K562 (cell line): ENCODE measurements around the gene CNTN4. TPM values are rescaled to one million over a fixed set of nuclear protein-coding genes. Genes with fewer than 3 reads are reported as not detected.

Experiments used
- ATAC-seq: fragments of 200-7000 bp; cut with Tn5 transposase; 3 replicates; pipeline ENCODE4 v1.9.1; 2020; ENCODE audit warnings: moderate library complexity
- BruUV-seq: library from RNA; stranded (reverse); fragments of 400-500 nt; replicated peaks from 2 replicates; lab custom pipeline; 2021; lab: Mats Ljungman, UMichigan
- CTCF ChIA-PET: fragments of 300-600 bp; formaldehyde crosslinking; extraction: SDS; loops from one replicate; lab custom pipeline; 2021; ENCODE audit warnings: low intra/inter-chr PET ratio; lab: Yijun Ruan, JAX
- POLR2A ChIA-PET: fragments of 300-600, 350-650 bp; sonication (Branson Sonifier 250); formaldehyde crosslinking; extraction: SDS; loops from one replicate; lab custom pipeline; 2021; ENCODE audit warnings: antibody characterized with exemption, inconsistent platforms; lab: Yijun Ruan, JAX
- DNase-seq, 4 experiments: peaks; one replicate each; pipeline versions ENCODE4 v3.0.0 to v3.0.0-alpha.2; 2011 to 2018; ENCODE audit warnings: low spot score in 3 of 4, mixed read lengths in 3 of 4; ENCODE audit errors: extremely low read depth in 1 of 4
- FAIRE-seq: peaks from 2 replicates; lab custom pipeline; 2011; peaks lifted over from hg19 to GRCh38; lab: Jason Lieb, UNC
- H2AFZ ChIP-seq: 2 replicates; pipeline ENCODE4 v1.6.0; 2011; ENCODE audit warnings: low read depth, low read length, control low read depth, inconsistent platforms
- H3K27ac ChIP-seq: fragments of 200-600 bp; 3 replicates; pipeline ENCODE4 v1.8.0; 2011; ENCODE audit warnings: low read depth, mild to moderate bottlenecking, control low read depth, inconsistent platforms, low read length, moderate library complexity, mixed read lengths; ENCODE audit errors: extremely low read depth
- H3K27me3 ChIP-seq, 2 experiments: fragments of 300-600 bp in 1 of 2; 2 replicates in 1 of 2; 3 replicates in 1 of 2; pipeline versions ENCODE4 v1.6.0 to v1.8.0; 2011; ENCODE audit warnings: inconsistent platforms in 2 of 2, low read length in 2 of 2, mild to moderate bottlenecking in 1 of 2, mixed read lengths in 1 of 2, moderate library complexity in 1 of 2; ENCODE audit not compliant: control insufficient read depth in 2 of 2, insufficient read depth in 2 of 2
- H3K36me3 ChIP-seq: fragments of 300-600 bp; 3 replicates; pipeline ENCODE4 v1.8.0; 2011; ENCODE audit warnings: mild to moderate bottlenecking, low read length, inconsistent platforms; ENCODE audit not compliant: control insufficient read depth, insufficient read depth
- H3K4me1 ChIP-seq, 2 experiments: fragments of 200-600 bp in 1 of 2; replicated peaks in 1 of 2; 2 replicates in 1 of 2; 3 replicates in 1 of 2; pipeline versions ENCODE4 v1.5.1 to v1.8.0; 2011; ENCODE audit warnings: inconsistent platforms in 2 of 2, low read length in 2 of 2, mild to moderate bottlenecking in 1 of 2, mixed read lengths in 1 of 2, moderate library complexity in 1 of 2; ENCODE audit not compliant: control insufficient read depth in 2 of 2, insufficient read depth in 2 of 2
- H3K4me2 ChIP-seq: 2 replicates; pipeline ENCODE4 v1.6.1; 2011; ENCODE audit warnings: low read length, control low read depth, inconsistent platforms, mixed read lengths; ENCODE audit not compliant: insufficient read depth
- H3K4me3 ChIP-seq: fragments of 200-600 bp; sonication (generic), shearing (Covaris generic); 2 replicates; pipeline ENCODE4 v1.5.1; 2016; ENCODE audit warnings: control low read depth, inconsistent platforms
- H3K79me2 ChIP-seq: fragments of 200-600 bp; 3 replicates; pipeline ENCODE4 v1.8.0; 2011; ENCODE audit warnings: low read length, inconsistent platforms; ENCODE audit not compliant: control insufficient read depth, insufficient read depth
- H3K9ac ChIP-seq, 2 experiments: 2 replicates each; pipeline versions ENCODE4 v1.6.0 to v1.6.1; 2011; ENCODE audit warnings: low read depth in 2 of 2, low read length in 2 of 2, control low read depth in 1 of 2, inconsistent platforms in 1 of 2, mild to moderate bottlenecking in 1 of 2, mixed read lengths in 1 of 2; ENCODE audit not compliant: insufficient read depth in 1 of 2
- H3K9me1 ChIP-seq: one replicate; pipeline ENCODE4 v1.6.0; 2011; ENCODE audit warnings: inconsistent platforms, mild to moderate bottlenecking, low read length, moderate library complexity; ENCODE audit not compliant: control insufficient read depth, insufficient read depth
- H3K9me3 ChIP-seq: replicated peaks from 2 replicates; pipeline ENCODE4 v1.5.1; 2011; ENCODE audit warnings: low read depth, low read length, inconsistent platforms; ENCODE audit not compliant: control insufficient read depth, insufficient read depth
- H4K20me1 ChIP-seq: replicated peaks from 2 replicates; pipeline ENCODE4 v1.6.1; 2011; ENCODE audit warnings: low read length, inconsistent platforms, mixed read lengths; ENCODE audit not compliant: control insufficient read depth, insufficient read depth
- BMI1 ChIP-seq: fragments of 150-350 bp; IDR thresholded peaks from 2 replicates; pipeline ENCODE4 v1.6.1; 2014; ENCODE audit warnings: low read length
- CBX5 ChIP-seq: IDR thresholded peaks from 2 replicates; pipeline ENCODE4 v1.6.1; 2014; ENCODE audit warnings: low read depth, borderline replicate concordance
- DPF2 ChIP-seq: fragments of 450-650 bp; IDR thresholded peaks from 2 replicates; pipeline ENCODE4 v1.6.1; 2016
- KLF10 ChIP-seq: fragments of 250-450 bp; sonication (Bioruptor Pico); IDR thresholded peaks from 2 replicates; pipeline ENCODE4 v1.6.1; 2021; ENCODE audit warnings: matching md5 sums
- LARP7 ChIP-seq: fragments of 450-650 bp; IDR thresholded peaks from 2 replicates; pipeline ENCODE4 v1.6.1; 2016
- PCBP2 ChIP-seq: fragments of 200-400 bp; formaldehyde crosslinking; IDR thresholded peaks from 2 replicates; pipeline ENCODE4 v1.6.1; 2018; ENCODE audit warnings: low read length, low read depth, mild to moderate bottlenecking, moderate library complexity; ENCODE audit not compliant: poor library complexity, severe bottlenecking
- RBM22 ChIP-seq: fragments of 200-400 bp; formaldehyde crosslinking; IDR thresholded peaks from 2 replicates; pipeline ENCODE4 v1.6.1; 2018; ENCODE audit warnings: low read length, low read depth; ENCODE audit not compliant: poor library complexity, severe bottlenecking
- SRSF9 ChIP-seq: fragments of 200-400 bp; formaldehyde crosslinking; IDR thresholded peaks from 2 replicates; pipeline ENCODE4 v1.6.1; 2017; ENCODE audit warnings: low read depth, low read length, borderline replicate concordance
- U2AF1 ChIP-seq: fragments of 200-400 bp; formaldehyde crosslinking; optimal IDR thresholded peaks from 2 replicates; pipeline ENCODE3; 2017; ENCODE audit warnings: mild to moderate bottlenecking, low read depth, low read length, moderate library complexity
- ZNF212 ChIP-seq: fragments of 450-650 bp; formaldehyde crosslinking; IDR thresholded peaks from 2 replicates; pipeline ENCODE4 v1.4.0; 2020; ENCODE audit warnings: mild to moderate bottlenecking
- WGBS: fragments of 100-300 bp; shearing (Covaris generic); methylation state at CpG from one replicate; pipeline ENCODE4 v1.1.6; 2016; ENCODE audit warnings: low coverage, mixed read lengths; ENCODE audit not compliant: insufficient coverage; ENCODE audit errors: missing lambda C conversion rate; 5-methylcytosine and 5-hydroxymethylcytosine counted together
- in situ Hi-C: fragments of 300-500 bp; cut with MboI; formaldehyde crosslinking; loops from 4 replicates; pipeline ENCODE4 v1.15.0; 2018; ENCODE audit warnings: inconsistent platforms, mixed read lengths
- intact Hi-C: fragments of 100-400 bp; cut with micrococcal nuclease; formaldehyde crosslinking; loops from 2 replicates; pipeline ENCODE4 v1.14.2; 2022
- polyA plus RNA-seq, 8 experiments: library from polyadenylated mRNA; depleted of rRNA in 4 of 8; stranded (reverse) in 5 of 8; unstranded in 3 of 8; fragments of >200 nt; fragmentation: Nextera tagmentation in 2 of 8; fragmentation: Illumina TruSeq in 1 of 8; extraction: Ambion mirVana in 2 of 8; extraction: Trizol in 1 of 8; gene quantifications; 2 replicates each; pipeline versions ENCODE4 v1.2.1 to v1.2.3, GENCODE V29; 2011 to 2014; ENCODE audit warnings: inconsistent platforms in 1 of 8, missing spikeins in 1 of 8
- total RNA-seq, 7 experiments: library from RNA; depleted of rRNA in 6 of 7; stranded (reverse); fragments of >200 nt in 6 of 7; fragmentation: Illumina TruSeq in 2 of 7; extraction: Trizol in 2 of 7; gene quantifications; 2 replicates each; pipeline versions ENCODE4 v1.2.1 to v1.2.3, GENCODE V29; 2011 to 2021; ENCODE audit warnings: low replicate concordance in 1 of 7
- TF ChIP-seq, protein P1 (sequence below): fragments of 250-450 bp; sonication (Bioruptor Pico); IDR thresholded peaks from 2 replicates; pipeline ENCODE4 v1.6.1; 2021; ENCODE audit warnings: mild to moderate bottlenecking

CNTN4 gene
- total and polyA plus RNA-seq, 9 of the 15 experiments (the other 6 are each of a cell fraction or from before 2014, with no cell fraction given): not detected

DNA sequence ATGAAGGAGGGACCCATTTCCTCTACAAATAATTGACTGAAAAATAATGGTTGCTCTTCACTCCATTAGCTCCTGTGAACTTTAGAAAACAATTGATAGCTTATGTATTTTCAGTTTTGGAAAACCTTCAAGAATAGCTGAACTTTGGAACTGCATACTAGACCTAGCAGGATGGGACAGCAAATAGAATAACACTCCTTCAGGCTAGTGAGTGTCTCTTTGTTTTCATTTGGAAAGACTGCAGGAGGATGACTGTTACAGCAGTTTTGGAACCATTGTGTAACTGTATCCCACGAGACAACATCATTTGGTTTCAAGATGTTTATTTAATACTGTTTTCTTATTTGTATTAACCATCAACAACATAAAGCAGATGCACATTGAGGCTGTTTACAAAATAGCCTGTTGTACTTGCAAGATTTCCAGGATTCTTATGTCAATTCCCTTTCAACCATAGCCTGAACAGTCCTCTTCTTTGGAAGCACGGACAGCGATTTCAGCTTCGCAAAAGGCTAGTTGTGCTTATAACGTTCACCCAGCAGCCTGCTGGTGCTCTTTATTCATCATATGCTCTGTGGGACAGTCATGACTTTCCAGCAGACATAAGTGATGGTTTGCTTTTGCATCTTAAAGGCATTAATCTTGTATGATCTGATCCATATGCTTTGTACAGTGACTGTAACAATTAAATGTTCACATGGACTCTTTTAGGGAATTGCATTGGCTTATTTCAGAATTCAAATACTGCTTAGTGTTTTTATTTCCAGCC, 676.0 kb downstream of the CNTN4 start:
- CTCF ChIA-PET: no interaction called here
- Histone ChIP-seq H3K4me2 (no peak overlapping the region), H3K79me2 (no peaks in the 10 kb centered on the region), H2AFZ (no peak overlapping the region), H3K27ac (no peak overlapping the region), H3K36me3 (no peaks in the 10 kb centered on the region), H3K9me3 (no peaks in the 10 kb centered on the region; the same call in 1 of the 2 replicates), H3K9ac (no peak overlapping the region), H3K27me3 (no peaks in the 10 kb centered on the region), H4K20me1 (no peaks in the 10 kb centered on the region), H3K4me3 (no peak overlapping the region), H3K9me1 (no peaks in the 10 kb centered on the region), H3K4me1 (no peaks in the 10 kb centered on the region)
- no peak for TF ChIP-seq U2AF1
- no peak for TF ChIP-seq LARP7
- no peak for TF ChIP-seq KLF10 (CRISPR knock-in tag)
- TF ChIP-seq RBM22: no peak
- TF ChIP-seq BMI1: no peak
- TF ChIP-seq, protein P1, sequence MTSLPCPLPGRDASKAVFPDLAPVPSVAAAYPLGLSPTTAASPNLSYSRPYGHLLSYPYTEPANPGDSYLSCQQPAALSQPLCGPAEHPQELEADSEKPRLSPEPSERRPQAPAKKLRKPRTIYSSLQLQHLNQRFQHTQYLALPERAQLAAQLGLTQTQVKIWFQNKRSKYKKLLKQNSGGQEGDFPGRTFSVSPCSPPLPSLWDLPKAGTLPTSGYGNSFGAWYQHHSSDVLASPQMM: no peak
- TF ChIP-seq CBX5: no peak
- TF ChIP-seq ZNF212 (CRISPR knock-in tag): no peak
- no peak for TF ChIP-seq DPF2
- TF ChIP-seq SRSF9: no peak
- no peak for TF ChIP-seq PCBP2
- intact Hi-C loops (no loop called here), in situ Hi-C loops (no loop called here)
- no peak for ATAC-seq
- FAIRE-seq: no peak
- no TSS peak for BruUV-seq
- no peak for DNase-seq
- WGBS: 0% methylated on average over 5 of the region's 5 CpGs
- POLR2A ChIA-PET: no interaction called here
